HG03095 (cell line): ENCODE measurements around the gene THRSP.
"Not testable (repeated sequence)": the region's sequence is repeated elsewhere in the genome, so short reads cannot be mapped to it uniquely, and the experiment has no call there.

Experiments used
- ATAC-seq: cut with Tn5 transposase; IDR thresholded peaks from one replicate; pipeline ENCODE4 v1.9.1; 2021; ENCODE audit warnings: moderate library complexity; ENCODE audit not compliant: unreplicated experiment

THRSP gene

GRCh38 chr11:78038697-78039313, 24.9 kb upstream of the THRSP start:
- ATAC-seq: no peak

DNA sequence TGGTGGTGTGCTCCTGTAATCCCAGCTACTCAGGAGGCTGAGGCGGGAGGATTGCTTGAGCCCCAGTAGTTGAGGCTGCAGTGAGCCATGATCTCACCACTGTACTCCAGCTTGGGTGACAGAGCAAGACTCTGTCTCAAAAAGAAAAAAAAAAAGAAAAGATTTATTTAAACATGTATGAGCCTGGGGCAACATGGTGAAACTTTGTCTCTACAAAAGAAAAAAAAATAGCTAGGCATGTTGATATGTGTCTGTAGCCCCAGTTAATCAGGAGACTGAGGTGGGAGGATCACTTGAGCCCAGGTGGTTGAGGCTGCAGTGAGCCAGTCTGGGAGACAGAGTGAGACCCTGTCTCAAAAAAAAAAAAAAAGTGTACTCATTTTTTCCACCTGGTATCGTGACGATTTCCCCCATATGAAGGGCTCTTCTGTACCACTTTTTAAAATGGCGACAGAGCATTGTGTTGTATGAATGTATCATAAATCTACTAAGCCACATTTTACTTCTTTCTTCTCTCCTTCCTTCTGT, 24.2 kb upstream of the THRSP start:
- no peak for ATAC-seq

GRCh38 chr11:78039919-78040671, 23.6 kb upstream of the THRSP start:
- no peak for ATAC-seq

GRCh38 chr11:78040691-78041379, 22.8 kb upstream of the THRSP start:
- ATAC-seq: no peak

GRCh38 chr11:78041380-78041719, 22.3 kb upstream of the THRSP start:
- not testable (repeated sequence) for ATAC-seq

DNA sequence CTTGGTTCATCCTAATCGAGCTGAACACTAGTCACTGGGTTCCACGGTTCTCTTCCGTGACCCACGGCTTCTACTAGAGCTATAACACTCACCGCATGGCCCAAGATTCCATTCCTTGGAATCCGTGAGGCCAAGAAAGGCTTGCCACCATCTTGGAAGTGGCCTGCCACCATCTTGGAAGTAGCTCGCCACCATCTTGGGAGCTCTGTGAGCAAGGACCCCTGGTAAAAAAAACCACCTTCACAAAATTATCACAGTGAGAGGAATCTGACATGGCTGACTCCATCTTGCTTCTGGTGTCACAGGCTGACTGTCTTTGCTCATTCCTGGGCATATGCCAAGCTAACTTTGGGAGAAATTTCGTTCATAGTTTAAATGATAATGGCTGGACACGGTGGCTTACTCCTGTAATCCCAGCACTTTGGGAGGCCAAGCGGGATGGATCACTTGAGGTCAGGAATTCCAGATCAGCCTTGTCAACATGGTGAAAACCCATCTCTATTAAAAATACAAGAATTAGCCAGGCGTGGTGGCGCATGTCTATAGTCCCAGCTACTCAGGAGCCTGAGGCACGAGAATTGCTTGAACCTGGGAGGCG, 21.7 kb upstream of the THRSP start:
- ATAC-seq: no peak

- no peak for ATAC-seq
Observed at GRCh38 chr11:78044706-78045105, 19.0 kb upstream of the THRSP start.

DNA sequence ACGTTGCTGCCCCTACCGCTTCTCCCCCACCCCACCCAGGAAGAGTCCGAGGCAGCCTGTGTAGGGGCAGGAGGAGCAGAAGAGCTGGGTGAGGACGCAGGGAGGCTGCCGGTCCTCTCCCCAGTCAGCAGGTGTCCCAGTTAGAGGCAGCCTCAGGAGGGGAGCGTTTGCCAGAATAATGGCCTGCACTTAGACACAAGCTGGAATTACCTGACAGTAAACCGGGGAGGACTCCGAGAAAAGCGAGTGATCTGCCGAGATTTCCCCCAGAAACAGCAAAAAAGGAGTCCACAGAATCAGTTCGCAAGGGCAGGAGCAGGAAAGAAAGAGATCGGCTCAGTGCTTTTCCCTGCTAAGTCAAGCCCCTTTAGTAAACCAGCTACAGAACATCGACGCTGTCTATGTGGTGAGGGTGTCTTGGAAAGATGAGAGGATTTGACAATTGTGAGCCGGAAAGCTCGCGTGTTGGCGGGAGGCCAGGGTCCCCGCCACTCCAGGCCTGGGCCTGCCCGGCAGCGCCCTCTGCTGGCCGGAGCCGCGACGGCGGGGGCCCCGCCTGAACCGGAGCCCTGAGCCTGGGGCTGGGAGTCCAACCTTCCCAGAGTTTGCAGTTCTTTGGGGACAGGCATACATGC, 17.7 kb upstream of the THRSP start:
- peak; percentile 68 for ATAC-seq

GRCh38 chr11:78046486-78046854, 17.2 kb upstream of the THRSP start:
- ATAC-seq: no peak

- ATAC-seq: no peak
Observed at GRCh38 chr11:78048561-78048960, 15.1 kb upstream of the THRSP start.

- no peak for ATAC-seq
Observed at GRCh38 chr11:78049348-78049747, 14.3 kb upstream of the THRSP start.

DNA sequence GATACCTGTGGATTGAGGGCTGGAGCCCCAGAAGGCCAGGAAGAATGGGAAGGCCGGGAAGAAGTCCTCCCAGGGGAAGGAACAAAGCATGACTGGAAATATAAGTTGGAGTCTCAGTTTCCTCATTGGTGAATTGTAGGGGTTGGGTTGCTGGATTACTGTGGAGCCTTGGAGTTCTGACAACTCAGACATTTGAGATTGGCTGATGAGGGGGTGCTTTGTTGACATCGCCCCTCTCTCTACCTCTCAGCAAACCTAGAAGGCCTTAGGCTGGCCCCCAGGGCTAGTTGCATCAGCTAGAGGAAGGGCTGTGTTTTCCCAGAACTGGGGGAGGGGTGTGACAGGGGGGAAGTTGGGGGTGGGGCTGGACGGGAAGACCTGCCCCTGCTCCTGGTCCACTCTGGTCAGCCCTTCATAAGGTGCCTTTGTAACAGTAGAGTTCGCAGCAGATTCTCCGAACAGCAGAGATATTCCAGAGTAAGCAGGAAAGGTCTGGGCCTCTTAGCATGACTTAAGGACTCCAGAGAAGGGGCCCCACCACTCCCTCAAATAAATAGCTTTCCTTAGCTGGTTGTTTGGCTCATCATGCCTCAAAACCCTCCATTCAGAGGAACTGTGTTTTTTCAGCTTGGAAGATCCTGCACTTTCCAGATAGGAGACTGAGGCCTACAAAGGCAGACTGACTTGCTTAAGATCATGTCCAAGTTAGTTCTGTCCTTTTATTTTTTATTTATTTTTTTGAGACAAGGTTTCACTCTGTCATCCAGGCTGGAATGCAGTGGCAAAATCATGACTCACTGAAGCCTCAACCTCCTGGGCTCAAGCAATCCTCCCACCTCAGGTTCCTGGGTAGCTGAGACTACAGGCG, 12.5 kb upstream of the THRSP start:
- ATAC-seq: no peak

- ATAC-seq: no peak
Observed at GRCh38 chr11:78054971-78055370, 8.7 kb upstream of the THRSP start.

GRCh38 chr11:78056093-78056492, 7.6 kb upstream of the THRSP start:
- ATAC-seq: no peak

- no peak for ATAC-seq
Observed at GRCh38 chr11:78057462-78058055, 6.1 kb upstream of the THRSP start.

DNA sequence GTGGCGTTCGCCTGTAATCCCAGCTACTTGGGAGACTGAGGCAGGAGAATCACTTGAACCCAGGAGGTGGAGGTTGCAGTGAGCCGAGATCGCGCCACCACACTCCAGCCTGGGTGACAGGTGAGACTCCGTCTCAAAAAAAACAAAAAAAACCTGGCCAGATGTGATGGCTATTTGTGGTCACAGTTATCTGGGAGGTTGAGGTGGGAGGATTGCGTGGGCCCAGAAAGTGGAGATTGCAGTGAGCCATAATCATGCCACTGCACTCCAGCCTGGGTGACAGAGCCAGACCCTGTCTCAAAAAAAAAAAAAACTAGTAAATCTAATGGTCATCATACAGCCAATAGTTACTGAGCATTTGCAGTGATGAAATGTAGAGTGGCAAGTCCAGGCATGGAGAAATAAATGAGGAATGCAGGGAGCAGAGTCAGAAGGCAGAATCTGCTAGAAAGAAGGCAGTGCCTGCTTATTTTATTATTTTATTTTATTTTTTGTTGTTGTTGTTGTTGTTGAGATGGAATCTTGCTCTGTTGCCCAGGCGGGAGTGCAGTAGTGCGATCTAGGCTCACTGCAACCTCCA, 3.8 kb upstream of the THRSP start:
- not testable (repeated sequence) for ATAC-seq

- ATAC-seq: no peak
Observed at GRCh38 chr11:78060533-78060932, 3.1 kb upstream of the THRSP start.

DNA sequence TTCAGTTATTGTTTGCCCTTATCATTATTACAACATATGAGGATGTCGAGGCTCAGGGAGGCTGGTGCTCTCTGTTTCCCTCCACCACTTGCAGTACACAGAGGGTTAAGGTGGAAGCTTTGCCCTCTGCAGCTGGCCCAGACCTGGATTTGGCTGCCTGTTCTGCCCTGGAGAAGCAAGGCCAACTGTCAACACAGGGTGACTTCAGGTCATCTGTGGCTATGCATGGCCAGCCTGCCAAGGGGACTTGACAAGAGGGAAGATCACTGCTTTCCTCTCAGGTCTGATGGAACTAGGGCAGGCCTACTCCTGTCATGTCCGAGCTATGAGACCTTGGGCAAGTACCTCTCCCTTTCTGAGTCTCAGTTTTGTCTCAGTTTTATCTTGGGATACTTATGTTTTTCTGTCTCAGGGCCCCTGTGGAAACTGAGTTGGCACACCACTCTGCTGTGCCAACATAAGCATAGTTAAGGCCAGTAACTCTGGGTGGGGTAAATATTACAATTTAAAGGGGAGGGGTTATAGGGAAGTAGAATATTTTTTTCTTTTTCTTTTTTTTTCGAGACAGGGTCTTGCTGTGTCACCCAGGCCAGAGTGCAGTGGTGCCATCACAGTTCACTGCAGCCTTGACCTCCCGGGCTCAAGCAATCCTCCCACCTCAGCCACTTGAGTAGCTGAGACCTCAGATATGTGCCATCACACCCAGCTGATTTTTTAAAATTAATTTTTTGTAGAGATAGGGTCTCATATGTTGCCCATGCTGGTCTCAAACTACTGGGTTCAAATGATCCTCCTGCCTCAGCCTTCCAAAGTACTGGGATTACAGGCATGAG, 2.4 kb upstream of the THRSP start:
- ATAC-seq: no peak

DNA sequence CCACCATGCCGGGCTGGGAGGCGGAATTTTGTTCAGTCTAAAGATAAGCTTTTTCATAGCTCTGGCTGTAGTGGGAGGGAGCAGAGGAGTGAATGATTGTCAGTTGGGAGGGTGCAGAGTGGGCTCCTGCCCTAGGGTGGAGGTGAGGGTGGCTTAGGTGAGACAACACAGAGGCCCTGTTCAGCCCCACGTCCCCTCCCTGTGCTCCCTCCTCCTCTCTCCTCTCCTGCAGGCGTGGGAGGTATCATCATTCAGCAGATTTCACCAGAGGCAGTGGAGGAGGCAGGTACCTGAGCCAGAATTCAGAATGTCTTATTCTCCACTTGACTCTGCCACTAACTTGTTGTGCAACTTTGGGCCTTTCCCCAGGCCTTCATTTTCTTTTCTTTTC, 1.7 kb upstream of the THRSP start:
- no peak for ATAC-seq
